SK-N-SH (cell line): ENCODE results near the gene FANCI. TPM values are rescaled to one million over a fixed set of nuclear protein-coding genes. Genes with fewer than 3 reads are reported as not detected.

ENCODE experiments used
- CTCF ChIA-PET: fragments of 300-600, 350-600 bp; formaldehyde crosslinking; extraction: SDS; loops from one replicate; lab custom pipeline; 2021; lab: Yijun Ruan, JAX
- POLR2A ChIA-PET: fragments of 350-600 bp; sonication (Branson Sonifier 250); formaldehyde crosslinking; extraction: SDS; loops from one replicate; lab custom pipeline; 2020; ENCODE audit warnings: antibody characterized with exemption, inconsistent platforms; lab: Yijun Ruan, JAX
- DNase-seq: peaks from one replicate; pipeline ENCODE4 v3.0.0; 2012
- H2AFZ ChIP-seq: fragments of 200-600 bp; sonication (generic); 2 replicates; pipeline ENCODE4 v1.8.1; 2016; ENCODE audit warnings: antibody characterized with exemption, mild to moderate bottlenecking, low read depth
- H3F3A ChIP-seq: fragments of 200-600 bp; sonication (generic); replicated peaks from 2 replicates; pipeline ENCODE3; 2016; ENCODE audit warnings: antibody characterized with exemption, mild to moderate bottlenecking; ENCODE audit not compliant: insufficient read depth
- H3K27ac ChIP-seq, 2 experiments: fragments of 200-500 bp in 1 of 2; fragments of 200-600 bp in 1 of 2; sonication (Bioruptor generic) in 1 of 2; sonication (generic), shearing (Covaris generic) in 1 of 2; 2 replicates each; pipeline versions ENCODE4 v1.5.1 to v1.6.1; 2014 to 2016; ENCODE audit warnings: low read depth in 2 of 2, inconsistent platforms in 1 of 2, low read length in 1 of 2, mild to moderate bottlenecking in 1 of 2, mixed read lengths in 1 of 2
- H3K27me3 ChIP-seq: fragments of 200-600 bp; sonication (generic), shearing (Covaris generic); 2 replicates; pipeline ENCODE4 v1.6.1; 2016; ENCODE audit warnings: mixed run types; ENCODE audit not compliant: insufficient read depth
- H3K36me3 ChIP-seq, 2 experiments: fragments of 200-500 bp in 1 of 2; fragments of 200-600 bp in 1 of 2; sonication (Bioruptor generic) in 1 of 2; sonication (generic) in 1 of 2; replicated peaks in 1 of 2; 2 replicates each; pipeline versions ENCODE3 to v1.5.1; 2014 to 2016; ENCODE audit warnings: low read length in 1 of 2, mild to moderate bottlenecking in 1 of 2; ENCODE audit not compliant: insufficient read depth in 2 of 2, control insufficient read depth in 1 of 2
- H3K4me1 ChIP-seq, 2 experiments: fragments of 200-500 bp in 1 of 2; fragments of 200-600 bp in 1 of 2; sonication (Bioruptor generic) in 1 of 2; sonication (generic), shearing (Covaris generic) in 1 of 2; 2 replicates each; pipeline versions ENCODE4 v1.5.1 to v1.6.1; 2014 to 2016; ENCODE audit warnings: low read depth in 1 of 2, low read length in 1 of 2, mixed run types in 1 of 2; ENCODE audit not compliant: insufficient read depth in 2 of 2, control insufficient read depth in 1 of 2
- H3K4me2 ChIP-seq: fragments of 200-600 bp; sonication (generic), shearing (Covaris generic); 2 replicates; pipeline ENCODE4 v1.6.1; 2017; ENCODE audit warnings: mixed run types
- H3K4me3 ChIP-seq, 2 experiments: fragments of 200-500 bp in 1 of 2; fragments of 200-600 bp in 1 of 2; sonication (Bioruptor generic) in 1 of 2; sonication (generic), shearing (Covaris generic) in 1 of 2; 2 replicates each; pipeline versions ENCODE4 v1.5.1 to v1.8.1; 2014 to 2016; ENCODE audit warnings: low read depth in 2 of 2, inconsistent platforms in 1 of 2, low read length in 1 of 2, mild to moderate bottlenecking in 1 of 2, mixed read lengths in 1 of 2, moderate library complexity in 1 of 2
- H3K79me2 ChIP-seq: fragments of 200-600 bp; sonication (generic); 2 replicates; pipeline ENCODE4 v1.8.1; 2017; ENCODE audit warnings: mild to moderate bottlenecking; ENCODE audit not compliant: insufficient read depth
- H3K9ac ChIP-seq: fragments of 200-600 bp; sonication (generic); 2 replicates; pipeline ENCODE4 v1.6.1; 2017; ENCODE audit warnings: mixed run types
- H3K9me2 ChIP-seq: fragments of 200-600 bp; sonication (generic); 2 replicates; pipeline ENCODE4 v1.6.1; 2017; ENCODE audit warnings: mixed run types
- H3K9me3 ChIP-seq: fragments of 200-600 bp; sonication (generic); 2 replicates; pipeline ENCODE4 v1.6.1; 2017; ENCODE audit warnings: mixed run types, mild to moderate bottlenecking, moderate library complexity
- H4K20me1 ChIP-seq: fragments of 200-600 bp; sonication (generic); 2 replicates; pipeline ENCODE4 v1.6.1; 2017; ENCODE audit warnings: mild to moderate bottlenecking, mixed run types; ENCODE audit not compliant: insufficient read depth
- EP300 ChIP-seq, 2 experiments: IDR thresholded peaks; 2 replicates each; pipeline versions ENCODE4 v1.4.0 to v1.6.1; 2012; ENCODE audit warnings: borderline replicate concordance in 1 of 2, low read depth in 1 of 2, low read length in 1 of 2
- EZH2phosphoT487 ChIP-seq: fragments of 200-600 bp; sonication (generic); IDR thresholded peaks from 2 replicates; pipeline ENCODE4 v1.6.1; 2017; ENCODE audit warnings: low read depth, mixed run types, mild to moderate bottlenecking, antibody characterized with exemption, moderate library complexity, borderline replicate concordance
- FOSL2 ChIP-seq: IDR thresholded peaks from 2 replicates; pipeline ENCODE4 v1.4.0; 2012; ENCODE audit warnings: low read depth, mild to moderate bottlenecking, moderate library complexity, borderline replicate concordance
- FOXJ3 ChIP-seq: sonication (generic); formaldehyde crosslinking; IDR thresholded peaks from 2 replicates; pipeline ENCODE4 v1.5.1; 2020; ENCODE audit warnings: mild to moderate bottlenecking, missing genetic modification reagents
- FOXM1 ChIP-seq: IDR thresholded peaks from 2 replicates; pipeline ENCODE4 v1.4.0; 2012; ENCODE audit warnings: low read depth, mild to moderate bottlenecking
- GATA2 ChIP-seq: sonication (generic); formaldehyde crosslinking; IDR thresholded peaks from 2 replicates; pipeline ENCODE4 v1.5.0; 2020; ENCODE audit warnings: mild to moderate bottlenecking, missing genetic modification reagents
- MEF2A ChIP-seq: IDR thresholded peaks from 2 replicates; pipeline ENCODE4 v1.4.0; 2012; ENCODE audit warnings: low read depth, borderline replicate concordance
- NFIC ChIP-seq: IDR thresholded peaks from 2 replicates; pipeline ENCODE4 v1.4.0; 2012; ENCODE audit warnings: borderline replicate concordance
- POLR2AphosphoS5 ChIP-seq: IDR thresholded peaks from 2 replicates; pipeline ENCODE4 v1.6.1; 2012; ENCODE audit warnings: low read depth, low read length
- RAD21 ChIP-seq: IDR thresholded peaks from 2 replicates; pipeline ENCODE4 v1.6.1; 2012; ENCODE audit warnings: mild to moderate bottlenecking, low read length
- RCOR1 ChIP-seq: fragments of 150-350 bp; IDR thresholded peaks from 2 replicates; pipeline ENCODE4 v1.6.1; 2017; ENCODE audit warnings: antibody characterized with exemption, low read length
- RFX5 ChIP-seq: IDR thresholded peaks from 2 replicates; pipeline ENCODE4 v1.6.1; 2012; ENCODE audit warnings: mild to moderate bottlenecking, improper control_type of control experiment, low read length
- RXRA ChIP-seq: IDR thresholded peaks from 2 replicates; pipeline ENCODE4 v1.4.0; 2012; ENCODE audit warnings: low read depth, mild to moderate bottlenecking, borderline replicate concordance
- SIN3A ChIP-seq: IDR thresholded peaks from 2 replicates; pipeline ENCODE4 v1.6.1; 2012; ENCODE audit warnings: low read depth, mild to moderate bottlenecking, low read length, moderate library complexity, borderline replicate concordance
- SMC3 ChIP-seq: IDR thresholded peaks from 2 replicates; pipeline ENCODE4 v1.6.1; 2012; ENCODE audit warnings: low read depth, low read length, improper control_type of control experiment
- TCF12 ChIP-seq: IDR thresholded peaks from 2 replicates; pipeline ENCODE4 v1.4.0; 2012
- TEAD4 ChIP-seq: IDR thresholded peaks from 2 replicates; pipeline ENCODE4 v1.4.0; 2012; ENCODE audit warnings: mild to moderate bottlenecking, borderline replicate concordance; ENCODE audit not compliant: insufficient read depth
- WGBS: methylation state at CpG from one replicate; pipeline ENCODE4 v1.1.6; 2017; ENCODE audit warnings: low lambda C conversion rate; 5-methylcytosine and 5-hydroxymethylcytosine counted together
- polyA plus RNA-seq, 3 experiments: library from polyadenylated mRNA; depleted of rRNA; stranded (reverse); fragments of >200 nt; gene quantifications; 2 replicates each; pipeline ENCODE4 v1.2.3, GENCODE V29; 2012
- TF ChIP-seq, protein P1 (sequence below): IDR thresholded peaks from 2 replicates; pipeline ENCODE4 v1.4.0; 2012; ENCODE audit warnings: low read depth, borderline replicate concordance
- TF ChIP-seq, protein P2 (sequence below): IDR thresholded peaks from 2 replicates; pipeline ENCODE4 v1.6.1; 2012; ENCODE audit warnings: mild to moderate bottlenecking, low read depth, low read length, moderate library complexity
- TF ChIP-seq, protein P3 (sequence below): IDR thresholded peaks from 2 replicates; pipeline ENCODE4; 2012

FANCI gene
- polyA plus RNA-seq, 1 of the 3 experiments (the other 2 are of a cell fraction): 13.2 TPM

DNA sequence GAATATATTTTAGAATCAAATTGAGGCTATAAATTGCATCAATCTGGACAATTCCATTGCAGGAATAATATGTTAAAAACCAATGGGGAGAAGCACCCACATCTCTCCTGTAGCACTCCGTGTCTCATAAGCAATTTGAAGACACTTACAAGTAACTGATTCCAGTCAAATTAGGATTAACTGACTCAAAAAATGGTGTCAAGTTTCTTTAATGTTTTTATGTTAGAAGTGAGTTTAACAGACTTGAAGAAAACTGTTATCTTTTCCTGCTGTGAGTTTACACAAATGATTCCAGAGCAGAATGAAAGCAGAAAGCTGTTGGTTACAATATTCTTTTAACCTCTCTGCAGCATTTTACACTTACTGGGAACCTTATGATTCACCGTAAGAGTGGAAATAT lies 45.6 kb upstream of the FANCI start:
- no peak for TF ChIP-seq SMC3
- no peak for TF ChIP-seq MEF2A
- no peak for TF ChIP-seq NFIC
- TF ChIP-seq FOSL2: no peak
- TF ChIP-seq GATA2 (CRISPR knock-in tag): no peak
- TF ChIP-seq, all 33 proteins: peak for 0
- ChIA-PET CTCF (interaction anchor here (1.8 to 5.6 kb wide), 2 partner anchors 9 to 27 kb away, joined by 8 to 49 read pairs; no protein-coding TSS in a partner anchor), POLR2A (no interaction called here)
- no peaks in the 10 kb centered on the region for H3K9me3 ChIP-seq
- H3K4me2 ChIP-seq: no peak overlapping the region
- no peak overlapping the region for H3K4me3 ChIP-seq
- H3K79me2 ChIP-seq: no peaks in the 10 kb centered on the region
- peaks cover 0 to 49% of the 10 kb centered on the region in 2 experiments for H3K36me3 ChIP-seq
- no peak overlapping the region for H3K27ac ChIP-seq
- H3K4me1 ChIP-seq: no peaks in the 10 kb centered on the region; a peak in 1 of 4 replicates
- DNase-seq: no peak
- H2AFZ ChIP-seq: no peak overlapping the region
- H3K9me2 ChIP-seq: no peaks in the 10 kb centered on the region
- 97% methylated on average over 2 of the region's 2 CpGs for WGBS
- no peaks in the 10 kb centered on the region for H3K27me3 ChIP-seq
- H4K20me1 ChIP-seq: no peaks in the 10 kb centered on the region
- H3K9ac ChIP-seq: no peak overlapping the region
- H3F3A ChIP-seq: peaks cover 3% of the 10 kb centered on the region

DNA sequence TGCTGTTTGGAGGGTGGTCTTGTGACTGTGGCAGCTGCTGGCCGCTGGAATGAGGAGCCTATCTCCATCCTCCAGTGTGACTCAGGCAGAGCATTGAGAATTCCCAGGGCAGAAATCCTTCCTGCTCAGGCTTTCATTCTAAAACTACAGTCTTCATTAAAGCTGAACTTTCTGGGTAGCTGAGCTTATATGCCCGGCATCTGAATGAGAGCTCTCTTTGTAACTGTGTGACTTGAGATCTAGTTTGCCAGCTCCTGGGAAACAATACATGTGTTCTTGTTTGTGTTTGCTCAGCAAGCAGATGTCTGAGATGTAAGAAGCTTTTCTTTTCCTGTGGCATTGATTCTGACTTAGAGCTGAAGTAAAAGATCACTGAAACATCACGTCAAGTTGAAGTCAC lies 44.8 kb upstream of the FANCI start:
- Histone ChIP-seq H3F3A (peaks cover 3% of the 10 kb centered on the region), H3K36me3 (peaks cover 0 to 47% of the 10 kb centered on the region in 2 experiments), H3K27ac (no peak overlapping the region), H3K27me3 (no peaks in the 10 kb centered on the region), H3K4me2 (no peak overlapping the region), H3K79me2 (no peaks in the 10 kb centered on the region), H3K9me3 (no peaks in the 10 kb centered on the region), H3K9me2 (no peaks in the 10 kb centered on the region), H4K20me1 (no peaks in the 10 kb centered on the region), H2AFZ (no peak overlapping the region), H3K4me1 (no peaks in the 10 kb centered on the region; a peak in 1 of 4 replicates), H3K4me3 (no peak overlapping the region), H3K9ac (no peak overlapping the region)
- TF ChIP-seq FOXJ3 (CRISPR knock-in tag) (no peak), POLR2AphosphoS5 (no peak), RFX5 (no peak), RXRA (no peak), SIN3A (no peak), EZH2phosphoT487 (no peak), TCF12 (no peak), EP300 (IDR thresholded peaks at IDR 0.05; ENCODE audit: borderline replicate concordance in 1 of 2, low read depth in 1 of 2, low read length in 1 of 2) (no peak), FOXM1 (no peak), TEAD4 (no peak), MEF2A (no peak), RAD21 (no peak), RCOR1 (no peak)
- TF ChIP-seq, protein P1, sequence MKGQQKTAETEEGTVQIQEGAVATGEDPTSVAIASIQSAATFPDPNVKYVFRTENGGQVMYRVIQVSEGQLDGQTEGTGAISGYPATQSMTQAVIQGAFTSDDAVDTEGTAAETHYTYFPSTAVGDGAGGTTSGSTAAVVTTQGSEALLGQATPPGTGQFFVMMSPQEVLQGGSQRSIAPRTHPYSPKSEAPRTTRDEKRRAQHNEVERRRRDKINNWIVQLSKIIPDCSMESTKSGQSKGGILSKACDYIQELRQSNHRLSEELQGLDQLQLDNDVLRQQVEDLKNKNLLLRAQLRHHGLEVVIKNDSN: no peak
- TF ChIP-seq, protein P2, sequence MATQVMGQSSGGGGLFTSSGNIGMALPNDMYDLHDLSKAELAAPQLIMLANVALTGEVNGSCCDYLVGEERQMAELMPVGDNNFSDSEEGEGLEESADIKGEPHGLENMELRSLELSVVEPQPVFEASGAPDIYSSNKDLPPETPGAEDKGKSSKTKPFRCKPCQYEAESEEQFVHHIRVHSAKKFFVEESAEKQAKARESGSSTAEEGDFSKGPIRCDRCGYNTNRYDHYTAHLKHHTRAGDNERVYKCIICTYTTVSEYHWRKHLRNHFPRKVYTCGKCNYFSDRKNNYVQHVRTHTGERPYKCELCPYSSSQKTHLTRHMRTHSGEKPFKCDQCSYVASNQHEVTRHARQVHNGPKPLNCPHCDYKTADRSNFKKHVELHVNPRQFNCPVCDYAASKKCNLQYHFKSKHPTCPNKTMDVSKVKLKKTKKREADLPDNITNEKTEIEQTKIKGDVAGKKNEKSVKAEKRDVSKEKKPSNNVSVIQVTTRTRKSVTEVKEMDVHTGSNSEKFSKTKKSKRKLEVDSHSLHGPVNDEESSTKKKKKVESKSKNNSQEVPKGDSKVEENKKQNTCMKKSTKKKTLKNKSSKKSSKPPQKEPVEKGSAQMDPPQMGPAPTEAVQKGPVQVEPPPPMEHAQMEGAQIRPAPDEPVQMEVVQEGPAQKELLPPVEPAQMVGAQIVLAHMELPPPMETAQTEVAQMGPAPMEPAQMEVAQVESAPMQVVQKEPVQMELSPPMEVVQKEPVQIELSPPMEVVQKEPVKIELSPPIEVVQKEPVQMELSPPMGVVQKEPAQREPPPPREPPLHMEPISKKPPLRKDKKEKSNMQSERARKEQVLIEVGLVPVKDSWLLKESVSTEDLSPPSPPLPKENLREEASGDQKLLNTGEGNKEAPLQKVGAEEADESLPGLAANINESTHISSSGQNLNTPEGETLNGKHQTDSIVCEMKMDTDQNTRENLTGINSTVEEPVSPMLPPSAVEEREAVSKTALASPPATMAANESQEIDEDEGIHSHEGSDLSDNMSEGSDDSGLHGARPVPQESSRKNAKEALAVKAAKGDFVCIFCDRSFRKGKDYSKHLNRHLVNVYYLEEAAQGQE: no peak
- TF ChIP-seq, protein P3, sequence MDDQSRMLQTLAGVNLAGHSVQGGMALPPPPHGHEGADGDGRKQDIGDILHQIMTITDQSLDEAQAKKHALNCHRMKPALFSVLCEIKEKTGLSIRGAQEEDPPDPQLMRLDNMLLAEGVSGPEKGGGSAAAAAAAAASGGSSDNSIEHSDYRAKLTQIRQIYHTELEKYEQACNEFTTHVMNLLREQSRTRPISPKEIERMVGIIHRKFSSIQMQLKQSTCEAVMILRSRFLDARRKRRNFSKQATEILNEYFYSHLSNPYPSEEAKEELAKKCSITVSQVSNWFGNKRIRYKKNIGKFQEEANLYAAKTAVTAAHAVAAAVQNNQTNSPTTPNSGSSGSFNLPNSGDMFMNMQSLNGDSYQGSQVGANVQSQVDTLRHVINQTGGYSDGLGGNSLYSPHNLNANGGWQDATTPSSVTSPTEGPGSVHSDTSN: no peak
- no peak for DNase-seq
- WGBS: 93% methylated on average over 3 of the region's 3 CpGs
- ChIA-PET CTCF (interaction anchor here (1.3 to 5.6 kb wide), 4 partner anchors 8 to 101 kb away, joined by 3 to 49 read pairs (median 8); no protein-coding TSS in a partner anchor), POLR2A (no interaction called here)
